ENCODE data around the gene SRL.
"Not testable (repeated sequence)": the region's sequence is repeated elsewhere in the genome, so short reads cannot be mapped to it uniquely, and the experiment has no call there.

SRL gene

DNA sequence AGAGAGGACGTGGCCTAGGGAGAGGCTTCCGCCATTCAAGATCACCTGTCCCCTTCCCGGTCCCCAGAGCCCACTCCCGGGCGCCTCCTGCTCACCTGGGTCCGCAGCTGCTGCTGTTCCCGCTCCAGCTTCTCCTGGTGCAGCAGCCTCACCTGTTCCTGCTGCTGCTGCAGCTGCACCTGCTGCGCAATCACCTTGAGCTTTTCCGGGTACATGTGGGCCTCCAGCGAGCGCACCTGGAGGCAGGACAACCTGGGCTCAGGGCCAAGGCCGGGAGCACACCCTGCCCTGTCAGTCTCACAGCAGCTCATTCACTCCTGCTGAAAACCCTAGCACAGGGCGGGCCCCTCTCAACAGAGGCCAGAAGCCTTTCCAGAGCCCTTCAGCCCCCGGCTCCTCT is 18.5 kb upstream of the SRL start:
- DNase-seq = no peak

DNA sequence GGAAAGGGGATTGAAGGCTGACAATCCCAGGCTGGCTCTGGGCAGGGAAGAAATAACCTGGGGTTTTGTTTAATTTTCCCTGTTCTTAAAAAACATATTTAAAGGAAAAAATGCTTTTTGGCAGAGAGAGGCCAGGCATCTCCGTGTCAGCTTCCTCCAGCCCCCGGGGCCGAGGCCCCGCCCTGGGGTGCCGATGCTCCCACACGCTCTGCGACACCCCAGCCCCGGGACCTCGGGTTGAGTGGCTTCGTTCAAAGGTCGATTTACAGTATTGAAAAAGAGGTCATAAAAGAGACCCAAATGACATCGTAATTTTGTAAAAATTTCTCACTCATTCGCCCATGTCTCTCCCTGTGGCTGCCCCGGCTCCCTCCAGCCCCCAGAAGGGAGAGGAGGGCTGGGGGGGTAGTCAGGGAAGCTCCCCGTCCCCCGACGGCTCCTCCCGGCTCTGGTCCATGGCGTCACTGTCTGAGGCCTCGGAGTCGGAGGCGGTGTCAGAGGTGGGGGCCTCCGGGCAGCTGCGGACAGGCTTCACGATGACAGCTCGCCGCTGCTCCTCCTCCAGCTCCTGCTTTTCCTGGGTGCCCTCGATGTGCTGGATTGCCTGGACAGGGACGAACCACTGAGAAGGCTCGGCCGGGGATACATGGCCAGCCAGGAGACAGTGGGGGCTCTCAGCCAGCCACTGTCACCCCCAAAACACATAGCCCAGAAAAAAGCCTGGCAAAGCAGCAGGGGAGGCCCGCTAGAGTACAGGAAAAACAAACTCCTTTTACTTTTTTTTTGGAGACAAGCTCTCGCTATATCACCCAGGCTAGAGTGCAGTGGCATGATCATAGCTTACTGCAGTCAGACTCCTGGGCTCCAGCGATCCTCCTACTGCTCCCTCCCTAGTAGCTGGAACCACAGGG is 16.0 kb upstream of the SRL start:
- no peak for DNase-seq

DNA sequence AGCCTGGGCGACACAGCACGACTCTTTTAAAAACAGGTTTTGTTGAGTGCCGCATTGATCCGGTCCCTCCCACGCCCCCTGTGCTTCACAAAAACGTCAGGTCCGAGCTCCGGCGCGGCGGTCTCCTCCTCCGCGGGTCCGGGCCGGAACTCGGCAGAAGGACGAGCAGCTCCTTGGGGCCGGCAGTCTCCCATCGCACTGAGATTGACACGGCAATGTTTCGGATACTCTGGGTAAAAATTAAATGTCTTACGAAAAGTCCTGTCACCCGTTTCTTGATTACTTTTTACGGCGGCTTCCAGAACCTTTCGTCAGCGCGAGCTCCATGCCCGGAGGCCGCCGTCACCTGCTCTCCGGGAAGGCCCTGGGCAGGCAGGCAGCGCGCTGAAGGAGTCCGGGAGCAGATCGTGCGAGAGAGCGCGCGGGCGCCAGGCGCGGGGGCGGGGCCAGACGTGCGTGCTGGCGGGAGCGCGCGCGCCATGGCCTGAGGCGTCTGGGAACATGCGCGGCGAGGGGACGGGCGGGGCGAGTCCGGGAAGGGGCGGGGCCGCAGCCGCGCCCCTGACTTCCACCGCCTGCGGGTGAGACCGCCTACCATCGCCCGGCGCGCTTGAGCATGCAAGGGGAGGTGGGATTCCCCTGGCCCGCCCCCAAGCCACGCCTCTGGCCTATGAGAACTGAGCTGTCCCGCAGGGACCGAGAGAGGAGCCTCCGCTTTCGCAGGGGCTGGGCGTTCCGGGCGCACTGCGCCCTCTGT is 11.7 kb upstream of the SRL start:
- peak; percentile 83 for DNase-seq

- DNase-seq = not testable (repeated sequence)
Observed at GRCh38 chr16:4253012-4253393, 11.1 kb upstream of the SRL start.

- no peak for DNase-seq
Observed at GRCh38 chr16:4249530-4250308, 7.8 kb upstream of the SRL start.

- DNase-seq = no peak
Observed at GRCh38 chr16:4247460-4247784, 5.5 kb upstream of the SRL start.

DNA sequence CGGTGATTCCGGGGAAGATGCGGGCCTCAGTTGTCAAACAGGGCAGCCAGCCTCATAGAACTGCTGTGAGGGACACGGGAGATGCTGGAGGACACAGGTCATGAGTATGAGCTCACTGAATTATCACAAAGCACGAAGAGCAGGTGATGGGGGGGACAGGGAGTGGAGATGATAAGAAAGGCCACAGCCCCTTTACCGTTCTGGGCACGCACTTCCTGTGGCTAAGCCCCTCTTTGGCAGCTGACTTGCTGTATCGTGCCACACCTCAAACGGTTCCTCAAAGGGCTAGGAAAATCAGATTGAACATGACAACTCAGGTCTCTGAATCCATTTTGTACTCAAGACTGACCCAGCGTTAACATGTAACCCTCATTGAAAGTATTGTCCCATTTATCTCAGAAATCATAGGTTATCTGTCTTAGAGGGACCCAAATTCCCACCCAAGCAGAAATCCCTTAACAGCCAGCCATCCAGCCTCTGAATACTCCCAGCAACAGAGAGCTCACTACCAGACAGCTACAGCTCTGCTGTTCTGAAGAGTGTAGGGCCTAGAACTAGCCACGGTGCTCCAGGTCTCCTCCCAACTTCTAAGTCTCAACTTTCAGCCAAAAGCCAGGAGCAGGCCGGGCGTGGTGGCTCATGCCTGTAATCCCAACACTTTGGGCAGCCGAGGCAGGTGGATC is 5.0 kb upstream of the SRL start:
- no peak for DNase-seq

- DNase-seq = peak; percentile 69
Observed at GRCh38 chr16:4245077-4245791, 3.4 kb upstream of the SRL start.

- DNase-seq = peak; percentile 100
Observed at GRCh38 chr16:4244254-4245076, 2.6 kb upstream of the SRL start.

GRCh38 chr16:4241258-4241927 is 487 bp downstream of the SRL start:
- DNase-seq = no peak

DNA sequence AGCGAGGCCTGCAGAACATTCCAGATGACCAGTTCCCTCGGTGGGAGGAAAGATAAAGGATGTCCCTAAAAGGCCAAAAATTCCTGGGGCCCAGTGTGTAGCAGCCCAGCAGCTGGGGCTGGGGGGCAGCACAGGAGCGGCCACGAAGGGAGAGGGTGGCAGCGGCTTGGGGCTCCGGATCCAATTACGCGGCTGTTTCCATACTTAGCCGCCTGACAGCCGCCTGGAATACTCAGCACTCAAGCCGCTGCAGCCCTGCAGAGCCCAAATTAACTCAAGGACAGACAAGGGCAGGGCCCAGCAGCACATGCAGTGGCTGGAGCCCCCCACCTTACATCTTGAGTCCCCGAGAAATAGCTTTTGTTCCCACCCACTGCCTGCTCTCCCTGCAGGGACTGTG is 1.3 kb downstream of the SRL start:
- peak; percentile 36 for DNase-seq

DNA sequence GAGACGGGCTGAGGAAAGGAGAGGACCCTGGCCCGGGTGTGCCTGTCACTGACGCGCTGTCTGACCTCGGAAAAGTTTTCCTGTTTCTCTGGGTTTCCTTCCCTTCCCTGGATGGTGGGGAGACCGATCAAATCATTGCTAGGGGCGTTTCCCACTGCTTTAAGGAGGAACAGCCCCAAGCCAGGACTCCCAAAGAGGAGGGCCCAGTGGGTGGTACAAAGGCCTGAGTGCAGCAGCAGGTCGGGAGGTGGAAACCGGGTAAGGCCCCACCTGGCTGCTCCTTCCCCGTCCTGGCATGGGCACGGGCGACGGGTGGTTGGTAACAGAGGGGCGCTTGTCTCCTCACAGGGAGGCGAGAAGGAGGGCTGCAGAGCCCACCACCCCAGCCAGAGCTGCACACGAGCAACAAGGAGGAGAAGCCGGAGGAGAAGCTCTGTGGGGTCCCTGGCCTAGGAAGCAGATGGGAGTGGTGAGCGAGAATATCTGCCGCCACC is 2.2 kb downstream of the SRL start:
- DNase-seq = no peak

GRCh38 chr16:4239020-4239419 is 2.9 kb downstream of the SRL start:
- no peak for DNase-seq

GRCh38 chr16:4233431-4233830 is 8.4 kb downstream of the SRL start:
- DNase-seq = no peak

DNA sequence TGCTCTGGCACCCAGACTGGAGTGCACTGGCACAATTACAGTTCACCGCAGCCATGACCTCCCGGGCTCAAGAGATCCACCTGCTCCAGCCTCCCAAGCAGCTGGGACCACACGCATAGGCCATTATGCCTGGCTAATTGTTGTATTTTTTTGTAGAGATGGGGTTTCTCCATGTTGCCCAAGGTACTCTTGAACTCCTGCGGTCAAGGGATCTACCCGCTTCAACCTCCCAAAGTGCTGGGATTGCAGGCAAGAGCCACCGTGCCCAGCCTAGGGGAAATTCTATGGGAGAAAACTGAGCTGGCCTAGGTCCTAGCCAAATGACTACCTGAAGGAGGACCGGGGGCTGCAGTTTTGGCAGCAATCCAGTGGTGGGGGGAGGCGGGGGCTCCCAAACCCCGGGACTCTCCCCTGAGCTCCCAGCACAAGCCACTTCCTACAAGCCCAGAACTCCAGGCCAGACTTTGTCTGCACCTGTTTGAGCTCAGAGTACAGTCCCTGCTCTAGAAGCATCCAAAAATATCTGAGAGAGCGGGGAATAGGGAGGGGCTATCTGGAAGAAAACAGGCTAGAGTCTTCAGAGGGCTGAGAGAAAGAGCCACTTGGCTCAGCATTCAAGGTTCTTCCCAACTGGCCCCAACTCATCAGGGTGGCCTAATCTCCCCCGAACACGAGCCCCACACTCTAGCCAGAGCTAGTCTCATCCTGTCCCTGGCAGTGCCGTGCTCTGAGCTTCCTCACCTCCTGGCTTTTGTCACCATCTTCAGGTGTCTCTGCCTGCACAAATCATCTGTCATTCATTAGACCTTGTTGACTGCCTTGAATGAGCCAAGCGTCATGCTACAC is 9.1 kb downstream of the SRL start:
- no peak for DNase-seq

DNA sequence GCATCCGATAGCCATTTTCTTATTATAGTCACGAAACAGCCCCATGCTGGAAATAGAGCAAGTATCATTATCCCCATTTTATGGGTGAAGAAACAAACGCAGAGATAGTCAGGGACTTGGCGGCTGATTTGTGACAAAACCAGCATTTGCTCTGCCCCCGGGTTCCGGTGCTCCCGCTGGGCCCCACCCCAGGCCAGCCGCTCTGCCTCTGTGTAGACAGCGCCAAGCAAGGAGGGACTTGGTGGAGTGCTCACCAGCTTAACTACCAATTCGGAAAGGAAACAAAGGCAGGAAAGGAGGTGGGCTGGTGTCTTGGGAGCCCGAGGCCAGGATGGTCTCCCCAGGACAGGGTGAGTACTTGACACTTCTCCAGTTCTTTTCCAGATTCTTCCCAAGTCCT is 10.0 kb downstream of the SRL start:
- DNase-seq = no peak

- no peak for DNase-seq
Observed at GRCh38 chr16:4231367-4231766, 10.5 kb downstream of the SRL start.

GRCh38 chr16:4227040-4227332 is 14.9 kb downstream of the SRL start:
- DNase-seq = no peak

GRCh38 chr16:4226251-4227039 is 15.4 kb downstream of the SRL start:
- no peak for DNase-seq
